WTC11 (cell line): ENCODE data around the gene ANKRD61. TPM values are rescaled to one million over a fixed set of nuclear protein-coding genes. Genes with fewer than 3 reads are reported as not detected.
"Not testable (repeated sequence)": the region's sequence is repeated elsewhere in the genome, so short reads cannot be mapped to it uniquely, and the experiment has no call there.

Source experiments
- ATAC-seq: fragments of 200-7000 bp; cut with Tn5 transposase; 2 replicates; pipeline ENCODE4 v1.10.0; 2021; ENCODE audit warnings: mild to moderate bottlenecking, moderate library complexity
- CTCF ChIA-PET: fragments of 300-600 bp; sonication (Branson Sonifier 250); formaldehyde crosslinking; loops from one replicate; lab custom pipeline; 2021; ENCODE audit warnings: antibody characterized with exemption; lab: Charles Lee
- POLR2A ChIA-PET: fragments of 350-600 bp; sonication (Branson Sonifier 250); formaldehyde crosslinking; loops from one replicate; lab custom pipeline; 2021; ENCODE audit warnings: antibody characterized with exemption; lab: Charles Lee
- DNase-seq: peaks from one replicate; pipeline ENCODE4 v3.0.0; 2021; ENCODE audit warnings: low spot score
- H3K27ac Mint-ChIP-seq: 2 replicates; pipeline ENCODE4 v1.8.0; 2021; ENCODE audit warnings: mixed read lengths
- H3K27me3 Mint-ChIP-seq: 2 replicates; pipeline ENCODE4 v1.8.0; 2021; ENCODE audit warnings: low read depth, mild to moderate bottlenecking, moderate library complexity, mixed read lengths
- H3K36me3 Mint-ChIP-seq: 2 replicates; pipeline ENCODE4 v1.8.0; 2021; ENCODE audit warnings: mixed read lengths
- H3K4me1 Mint-ChIP-seq: 2 replicates; pipeline ENCODE4 v1.8.0; 2022; ENCODE audit warnings: mixed read lengths
- H3K4me3 Mint-ChIP-seq: 2 replicates; pipeline ENCODE4 v1.8.0; 2021; ENCODE audit warnings: mild to moderate bottlenecking, moderate library complexity, mixed read lengths
- H3K9me3 Mint-ChIP-seq: 2 replicates; pipeline ENCODE4 v1.8.0; 2021; ENCODE audit warnings: mixed read lengths
- ATF1 ChIP-seq: sonication (generic); formaldehyde crosslinking; IDR thresholded peaks from 2 replicates; pipeline ENCODE4 v1.8.1; 2023; ENCODE audit warnings: mild to moderate bottlenecking, moderate library complexity, missing genetic modification reagents
- ERG ChIP-seq: fragments of 250-450 bp; sonication (Bioruptor Pico); IDR thresholded peaks from 2 replicates; pipeline ENCODE4 v1.8.0; 2021; ENCODE audit warnings: mild to moderate bottlenecking
- GTF2I ChIP-seq: fragments of 250-450 bp; sonication (Bioruptor Pico); conservative IDR thresholded peaks from 2 replicates; pipeline ENCODE4 v1.4.0; 2021; ENCODE audit warnings: mild to moderate bottlenecking
- HMGA2 ChIP-seq: fragments of 250-450 bp; sonication (Bioruptor Pico); IDR thresholded peaks from 2 replicates; pipeline ENCODE4 v1.4.0; 2021; ENCODE audit warnings: mild to moderate bottlenecking, moderate library complexity
- JAZF1 ChIP-seq: fragments of 250-450 bp; sonication (Bioruptor Pico); IDR thresholded peaks from 2 replicates; pipeline ENCODE4 v1.9.0; 2021; ENCODE audit warnings: moderate library complexity, mild to moderate bottlenecking, inconsistent platforms
- MXD4 ChIP-seq: fragments of 250-450 bp; sonication (Bioruptor Pico); IDR thresholded peaks from 2 replicates; pipeline ENCODE4 v1.8.0; 2021; ENCODE audit warnings: mild to moderate bottlenecking, moderate library complexity, borderline replicate concordance
- MYBL2 ChIP-seq: sonication (generic); formaldehyde crosslinking; IDR thresholded peaks from 2 replicates; pipeline ENCODE4 v1.8.1; 2023; ENCODE audit warnings: mild to moderate bottlenecking, moderate library complexity, missing genetic modification reagents
- NFATC4 ChIP-seq: fragments of 250-450 bp; sonication (Bioruptor Pico); IDR thresholded peaks from 2 replicates; pipeline ENCODE4 v1.9.0; 2021; ENCODE audit warnings: mild to moderate bottlenecking
- PRRX2 ChIP-seq: fragments of 250-450 bp; sonication (Bioruptor Pico); IDR thresholded peaks from 2 replicates; pipeline ENCODE4 v1.8.0; 2021; ENCODE audit warnings: mild to moderate bottlenecking
- RORB ChIP-seq: fragments of 250-450 bp; sonication (Bioruptor Pico); IDR thresholded peaks from 2 replicates; pipeline ENCODE4 v1.9.0; 2021; ENCODE audit warnings: mild to moderate bottlenecking
- SMAD3 ChIP-seq: sonication (generic); formaldehyde crosslinking; IDR thresholded peaks from 2 replicates; pipeline ENCODE4 v1.8.0; 2022; ENCODE audit warnings: missing genetic modification reagents, mild to moderate bottlenecking, borderline replicate concordance
- SP1 ChIP-seq: sonication (generic); formaldehyde crosslinking; conservative IDR thresholded peaks from 2 replicates; pipeline ENCODE4 v1.8.1; 2022; ENCODE audit warnings: missing genetic modification reagents
- TCF7 ChIP-seq: sonication (generic); formaldehyde crosslinking; IDR thresholded peaks from 2 replicates; pipeline ENCODE4 v1.8.0; 2022; ENCODE audit warnings: mild to moderate bottlenecking, low read depth, missing genetic modification reagents, moderate library complexity
- TEAD1 ChIP-seq: sonication (generic); formaldehyde crosslinking; IDR thresholded peaks from 2 replicates; pipeline ENCODE4 v1.8.0; 2022; ENCODE audit warnings: mild to moderate bottlenecking, missing genetic modification reagents
- TEAD4 ChIP-seq: sonication (generic); formaldehyde crosslinking; IDR thresholded peaks from 2 replicates; pipeline ENCODE4 v1.8.0; 2022; ENCODE audit warnings: mild to moderate bottlenecking, missing genetic modification reagents
- ZBTB21 ChIP-seq: sonication (generic); formaldehyde crosslinking; IDR thresholded peaks from 2 replicates; pipeline ENCODE4 v1.8.1; 2023; ENCODE audit warnings: mild to moderate bottlenecking, missing genetic modification reagents, borderline replicate concordance
- ZNF121 ChIP-seq: sonication (generic); formaldehyde crosslinking; IDR thresholded peaks from 2 replicates; pipeline ENCODE4 v1.8.0; 2023; ENCODE audit warnings: missing genetic modification reagents
- ZNF138 ChIP-seq: sonication (generic); formaldehyde crosslinking; conservative IDR thresholded peaks from 2 replicates; pipeline ENCODE4 v1.8.1; 2022; ENCODE audit warnings: mild to moderate bottlenecking, moderate library complexity, missing genetic modification reagents
- ZNF317 ChIP-seq: sonication (generic); formaldehyde crosslinking; IDR thresholded peaks from 2 replicates; pipeline ENCODE4 v1.8.1; 2023; ENCODE audit warnings: low read depth, mild to moderate bottlenecking, moderate library complexity, missing genetic modification reagents, borderline replicate concordance
- total RNA-seq: library from RNA; stranded (reverse); gene quantifications from 3 replicates; pipeline ENCODE4 v1.2.3, GENCODE V29; 2021
- TF ChIP-seq, protein P1 (sequence below): fragments of 200-600 bp; IDR thresholded peaks from 2 replicates; pipeline ENCODE4 v1.8.0; 2022; ENCODE audit warnings: antibody characterized with exemption
- TF ChIP-seq, protein P2 (sequence below): sonication (generic); formaldehyde crosslinking; IDR thresholded peaks from 2 replicates; pipeline ENCODE4 v1.8.1; 2023; ENCODE audit warnings: mild to moderate bottlenecking, missing genetic modification reagents, borderline replicate concordance

Gene ANKRD61
- total RNA-seq, 1 experiment from 2014 or later, result not detected

DNA sequence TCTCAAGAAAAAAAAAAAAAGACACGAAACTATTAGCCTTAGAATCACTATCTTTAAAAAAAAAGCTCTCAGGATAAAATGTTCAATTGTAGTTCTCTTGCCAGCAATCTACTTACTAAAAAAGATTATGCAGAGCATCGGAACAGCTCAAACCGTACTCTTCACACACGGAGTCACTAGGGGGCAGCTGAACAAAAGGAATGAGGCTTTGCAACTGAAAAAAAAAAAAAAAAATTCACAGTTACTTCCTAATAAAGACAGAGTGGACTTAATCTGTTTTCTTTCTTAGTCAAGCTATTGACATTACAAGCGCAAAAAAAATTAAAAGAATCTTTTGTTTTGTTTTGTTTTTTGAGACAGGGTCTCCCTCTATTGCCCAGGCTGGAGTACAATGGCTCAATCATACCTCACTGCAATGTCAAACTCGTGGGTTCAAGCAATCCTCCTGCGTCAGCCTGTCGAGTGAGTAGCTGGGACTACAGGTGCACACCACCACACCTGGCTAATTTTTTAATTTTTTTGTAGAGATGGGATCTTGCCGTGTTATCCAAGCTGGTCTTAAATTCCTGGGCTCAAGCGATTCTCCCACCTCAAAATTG is 33.9 kb upstream of the ANKRD61 start (continued):
- TF ChIP-seq, protein P1, sequence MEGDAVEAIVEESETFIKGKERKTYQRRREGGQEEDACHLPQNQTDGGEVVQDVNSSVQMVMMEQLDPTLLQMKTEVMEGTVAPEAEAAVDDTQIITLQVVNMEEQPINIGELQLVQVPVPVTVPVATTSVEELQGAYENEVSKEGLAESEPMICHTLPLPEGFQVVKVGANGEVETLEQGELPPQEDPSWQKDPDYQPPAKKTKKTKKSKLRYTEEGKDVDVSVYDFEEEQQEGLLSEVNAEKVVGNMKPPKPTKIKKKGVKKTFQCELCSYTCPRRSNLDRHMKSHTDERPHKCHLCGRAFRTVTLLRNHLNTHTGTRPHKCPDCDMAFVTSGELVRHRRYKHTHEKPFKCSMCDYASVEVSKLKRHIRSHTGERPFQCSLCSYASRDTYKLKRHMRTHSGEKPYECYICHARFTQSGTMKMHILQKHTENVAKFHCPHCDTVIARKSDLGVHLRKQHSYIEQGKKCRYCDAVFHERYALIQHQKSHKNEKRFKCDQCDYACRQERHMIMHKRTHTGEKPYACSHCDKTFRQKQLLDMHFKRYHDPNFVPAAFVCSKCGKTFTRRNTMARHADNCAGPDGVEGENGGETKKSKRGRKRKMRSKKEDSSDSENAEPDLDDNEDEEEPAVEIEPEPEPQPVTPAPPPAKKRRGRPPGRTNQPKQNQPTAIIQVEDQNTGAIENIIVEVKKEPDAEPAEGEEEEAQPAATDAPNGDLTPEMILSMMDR, result no peak

GRCh38 chr7:6007386-6007785 is 23.8 kb upstream of the ANKRD61 start:
- Mint-ChIP-seq H3K4me1 (peaks cover 18% of the 10 kb centered on the region), H3K27ac (peak overlapping the region; percentile 18; the same call in 1 of the 2 replicates), H3K9me3 (no peaks in the 10 kb centered on the region), H3K27me3 (no peaks in the 10 kb centered on the region), H3K4me3 (peak overlapping the region; percentile 81), H3K36me3 (peaks cover 25% of the 10 kb centered on the region)
- TF ChIP-seq ERG (CRISPR knock-in tag) (no peak), MXD4 (CRISPR knock-in tag) (no peak), NFATC4 (no peak), ZNF317 (no peak), ZBTB21 (CRISPR knock-in tag) (no peak), HMGA2 (CRISPR knock-in tag) (no peak), TEAD4 (CRISPR knock-in tag) (no peak)
- DNase-seq (no peak), ATAC-seq (no peak)
- CTCF ChIA-PET, result no interaction called here
- POLR2A ChIA-PET, result interaction anchor here (0.8 kb wide), 1 partner anchor 99 kb away, joined by 3 read pairs; no protein-coding TSS in a partner anchor

DNA sequence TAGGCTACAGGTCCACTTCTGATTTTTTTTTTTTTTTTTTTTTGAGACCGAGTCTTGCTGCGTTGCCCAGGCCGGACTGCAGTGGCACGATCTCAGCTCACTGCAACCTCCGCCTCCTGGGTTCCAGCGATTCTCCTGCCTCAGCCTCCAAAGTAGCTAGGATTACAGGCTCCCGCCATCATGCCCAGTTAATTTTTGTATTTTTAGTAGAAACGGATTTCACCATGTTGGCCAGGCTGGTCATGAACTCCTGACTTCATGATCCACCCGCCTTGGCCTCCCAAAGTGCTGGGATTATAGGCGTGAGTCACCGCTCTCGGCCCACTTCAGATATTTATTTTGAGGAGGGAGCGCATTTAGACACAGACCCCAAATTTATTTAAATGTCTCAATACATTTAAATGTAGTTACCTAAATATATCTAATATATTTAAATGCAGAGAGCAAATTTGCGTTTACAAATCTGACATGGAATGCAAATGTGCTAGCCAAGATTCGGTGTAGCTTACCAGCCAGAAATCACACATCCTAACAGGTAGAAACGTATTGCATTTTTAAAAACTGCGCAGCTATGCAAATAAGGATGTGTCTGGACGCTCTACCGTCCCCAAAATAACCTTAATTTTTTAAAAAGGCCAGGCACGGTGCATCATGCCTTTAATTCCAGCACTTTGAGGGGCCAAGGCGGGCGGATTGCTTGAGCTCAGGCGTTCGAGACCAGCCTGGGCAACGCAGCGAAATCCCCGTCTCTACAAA is 23.2 kb upstream of the ANKRD61 start:
- not testable (repeated sequence) for DNase-seq, H3K27me3 Mint-ChIP-seq, H3K9me3 Mint-ChIP-seq, ATAC-seq, H3K27ac Mint-ChIP-seq
- H3K4me3 Mint-ChIP-seq, result peak overlapping the region; percentile 81
- H3K4me1 Mint-ChIP-seq, result peaks cover 18% of the 10 kb centered on the region
- peaks cover 27% of the 10 kb centered on the region for H3K36me3 Mint-ChIP-seq
- TF ChIP-seq GTF2I (0 out of 2 replicates have a peak, but pooled peaks have one; percentile 7), ZNF121 (CRISPR knock-in tag) (0 out of 2 replicates have a peak, but pooled peaks have one; percentile 46)
- ChIA-PET POLR2A (interaction anchor here (0.6 to 1.2 kb wide), 5 partner anchors 9 to 368 kb away, joined by 3 to 5 read pairs (median 4); no protein-coding TSS in a partner anchor), CTCF (interaction anchor here (1.1 to 1.6 kb wide), 2 partner anchors 10 to 151 kb away, joined by 5 to 11 read pairs; no protein-coding TSS in a partner anchor)

DNA sequence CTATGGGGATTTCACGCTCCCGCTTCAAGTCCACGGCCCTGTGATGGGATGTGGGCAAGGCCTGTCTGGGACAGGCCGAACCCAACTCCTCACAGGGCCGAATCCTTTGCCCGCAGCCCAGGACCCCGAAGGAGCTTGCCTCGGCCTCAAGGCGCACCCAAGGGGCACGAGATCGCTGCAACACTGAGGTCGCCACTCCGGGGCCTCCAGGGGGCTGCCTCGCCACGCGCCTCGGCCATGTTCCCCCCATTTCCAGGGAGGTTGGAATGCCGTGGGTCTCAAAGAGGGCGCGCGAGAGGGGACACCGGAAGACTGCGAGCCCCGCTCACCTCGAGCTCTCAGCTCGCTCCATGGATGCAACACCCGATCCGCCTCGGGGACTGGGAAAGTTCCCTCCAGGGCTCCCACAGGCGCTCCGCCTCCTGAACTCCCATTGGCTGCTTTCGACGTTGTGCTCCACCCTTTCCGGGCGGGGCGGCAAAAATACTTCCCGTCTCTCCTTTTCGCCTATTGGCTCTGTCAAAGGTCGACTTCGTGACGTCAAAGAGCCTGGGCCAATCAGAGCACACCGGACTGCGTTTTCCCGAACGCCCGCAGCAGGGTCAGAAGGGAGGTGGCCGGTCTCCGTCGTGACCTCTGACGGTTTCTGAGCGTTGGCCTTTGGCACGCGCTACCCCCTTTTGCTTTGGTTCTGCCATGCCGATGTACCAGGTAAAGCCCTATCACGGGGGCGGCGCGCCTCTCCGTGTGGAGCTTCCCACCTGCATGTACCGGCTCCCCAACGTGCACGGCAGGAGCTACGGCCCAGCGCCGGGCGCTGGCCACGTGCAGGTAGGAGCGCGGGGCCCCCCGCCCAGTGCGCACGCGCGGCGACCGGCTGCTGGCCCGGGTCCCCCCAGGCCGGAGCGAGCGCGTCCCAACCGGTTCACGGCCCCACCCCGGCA is 22.2 kb upstream of the ANKRD61 start, which contains the start of the genes AIMP2 and PMS2:
TSS of gene AIMP2 (plus strand) at position 605 of the 944 bp plus-strand sequence. CDS start at position 697, 92 bp downstream.
TSS of gene PMS2 (minus strand) at position 382 of the 944 bp plus-strand sequence. CDS start at position 352, 30 bp downstream.
- Mint-ChIP-seq H3K27ac (peak within 1 kb of the TSS; percentile 92), H3K4me1 (peaks cover 18% of the 10 kb centered on the region), H3K36me3 (peaks cover 22% of the 10 kb centered on the region), H3K9me3 (no peaks in the 10 kb centered on the region), H3K4me3 (peak within 1 kb of the TSS; percentile 81), H3K27me3 (no peaks in the 10 kb centered on the region)
- DNase-seq (peak; percentile 99), ATAC-seq (peak; percentile 95)
- CTCF ChIA-PET, result interaction anchor here (1.1 to 1.6 kb wide), 3 partner anchors 11 to 152 kb away, joined by 3 to 11 read pairs (median 5); no protein-coding TSS in a partner anchor
- POLR2A ChIA-PET, result interaction anchor here (0.6 to 1.3 kb wide), 5 partner anchors 10 to 367 kb away, joined by 3 to 5 read pairs (median 4); no protein-coding TSS in a partner anchor
- TF ChIP-seq, protein P2, sequence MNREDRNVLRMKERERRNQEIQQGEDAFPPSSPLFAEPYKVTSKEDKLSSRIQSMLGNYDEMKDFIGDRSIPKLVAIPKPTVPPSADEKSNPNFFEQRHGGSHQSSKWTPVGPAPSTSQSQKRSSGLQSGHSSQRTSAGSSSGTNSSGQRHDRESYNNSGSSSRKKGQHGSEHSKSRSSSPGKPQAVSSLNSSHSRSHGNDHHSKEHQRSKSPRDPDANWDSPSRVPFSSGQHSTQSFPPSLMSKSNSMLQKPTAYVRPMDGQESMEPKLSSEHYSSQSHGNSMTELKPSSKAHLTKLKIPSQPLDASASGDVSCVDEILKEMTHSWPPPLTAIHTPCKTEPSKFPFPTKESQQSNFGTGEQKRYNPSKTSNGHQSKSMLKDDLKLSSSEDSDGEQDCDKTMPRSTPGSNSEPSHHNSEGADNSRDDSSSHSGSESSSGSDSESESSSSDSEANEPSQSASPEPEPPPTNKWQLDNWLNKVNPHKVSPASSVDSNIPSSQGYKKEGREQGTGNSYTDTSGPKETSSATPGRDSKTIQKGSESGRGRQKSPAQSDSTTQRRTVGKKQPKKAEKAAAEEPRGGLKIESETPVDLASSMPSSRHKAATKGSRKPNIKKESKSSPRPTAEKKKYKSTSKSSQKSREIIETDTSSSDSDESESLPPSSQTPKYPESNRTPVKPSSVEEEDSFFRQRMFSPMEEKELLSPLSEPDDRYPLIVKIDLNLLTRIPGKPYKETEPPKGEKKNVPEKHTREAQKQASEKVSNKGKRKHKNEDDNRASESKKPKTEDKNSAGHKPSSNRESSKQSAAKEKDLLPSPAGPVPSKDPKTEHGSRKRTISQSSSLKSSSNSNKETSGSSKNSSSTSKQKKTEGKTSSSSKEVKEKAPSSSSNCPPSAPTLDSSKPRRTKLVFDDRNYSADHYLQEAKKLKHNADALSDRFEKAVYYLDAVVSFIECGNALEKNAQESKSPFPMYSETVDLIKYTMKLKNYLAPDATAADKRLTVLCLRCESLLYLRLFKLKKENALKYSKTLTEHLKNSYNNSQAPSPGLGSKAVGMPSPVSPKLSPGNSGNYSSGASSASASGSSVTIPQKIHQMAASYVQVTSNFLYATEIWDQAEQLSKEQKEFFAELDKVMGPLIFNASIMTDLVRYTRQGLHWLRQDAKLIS (CRISPR knock-in tag), result no peak
- TF ChIP-seq JAZF1 (CRISPR knock-in tag), result no peak
- TF ChIP-seq TCF7 (CRISPR knock-in tag), result peak; percentile 89; the same call in 1 of the 2 replicates
- TF ChIP-seq ATF1, result 0 out of 2 replicates have a peak, but pooled peaks have one; percentile 61
- no peak for TF ChIP-seq PRRX2 (CRISPR knock-in tag)
- peak; percentile 95 for TF ChIP-seq MYBL2 (CRISPR knock-in tag)
- no peak for TF ChIP-seq RORB (CRISPR knock-in tag)
- TF ChIP-seq TEAD1 (CRISPR knock-in tag), result peak; percentile 82
- no peak for TF ChIP-seq SMAD3 (CRISPR knock-in tag)
- TF ChIP-seq ZNF138 (CRISPR knock-in tag), result peak; percentile 84; the same call in 1 of the 2 replicates
- peak; percentile 91 for TF ChIP-seq SP1 (CRISPR knock-in tag)
